Effector memory CD4-positive, alpha-beta T cell (primary cell): Measurements from ENCODE around the gene SORCS2.

Source experiments
- DNase-seq, 3 donors: peaks; one replicate each; pipeline ENCODE4 v3.0.0-alpha.2; 2020
- H3K27ac ChIP-seq: 2 replicates; pipeline ENCODE4 v1.7.0; 2013; ENCODE audit warnings: mild to moderate bottlenecking, low read length, moderate library complexity; ENCODE audit not compliant: insufficient read depth, poor library complexity, severe bottlenecking
- H3K27me3 ChIP-seq: replicated peaks from 2 replicates; pipeline ENCODE4 v1.7.0; 2013; ENCODE audit warnings: mild to moderate bottlenecking, low read length; ENCODE audit not compliant: insufficient read depth, control insufficient read depth, poor library complexity, severe bottlenecking
- H3K36me3 ChIP-seq: 2 replicates; pipeline ENCODE4 v1.7.0; 2013; ENCODE audit warnings: mild to moderate bottlenecking, low read length, moderate library complexity; ENCODE audit not compliant: control insufficient read depth, insufficient read depth
- H3K4me1 ChIP-seq: 2 replicates; pipeline ENCODE4 v1.7.0; 2013; ENCODE audit warnings: low read length, mild to moderate bottlenecking; ENCODE audit not compliant: control insufficient read depth, insufficient read depth, poor library complexity, severe bottlenecking
- H3K4me3 ChIP-seq: 2 replicates; pipeline ENCODE4 v1.7.0; 2013; ENCODE audit warnings: low read length, low read depth, mild to moderate bottlenecking; ENCODE audit not compliant: insufficient read depth, poor library complexity, severe bottlenecking
- H3K9me3 ChIP-seq: 2 replicates; pipeline ENCODE4 v1.7.0; 2013; ENCODE audit warnings: mild to moderate bottlenecking, low read length, moderate library complexity; ENCODE audit not compliant: control insufficient read depth

Gene SORCS2

DNA sequence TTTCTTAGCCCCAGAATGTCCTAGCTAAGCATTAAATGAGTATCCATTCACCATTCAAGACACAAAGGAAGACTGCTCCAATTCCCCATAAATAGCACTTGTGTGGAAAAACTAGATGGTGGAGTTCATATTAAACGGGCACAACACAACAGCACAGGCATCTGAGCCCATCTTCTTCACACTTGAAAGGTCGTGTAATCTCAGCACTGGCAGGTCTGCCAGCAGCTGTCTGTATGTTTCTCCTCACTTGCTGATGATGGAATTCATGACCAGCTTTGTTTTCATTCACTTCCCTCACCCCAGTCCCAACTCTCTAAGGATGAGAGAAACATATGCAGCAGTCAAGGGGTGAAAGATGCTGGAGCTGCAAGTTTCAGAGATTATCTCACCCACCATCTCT is 598.7 kb downstream of the SORCS2 start:
- Histone ChIP-seq H3K27me3 (no peaks in the 10 kb centered on the region), H3K4me3 (no peak overlapping the region), H3K4me1 (no peaks in the 10 kb centered on the region), H3K27ac (no peak overlapping the region), H3K9me3 (no peaks in the 10 kb centered on the region), H3K36me3 (peaks cover 17% of the 10 kb centered on the region)
- DNase-seq = no peak
